HepG2 (cell line): ENCODE results near the gene PKMYT1. TPM values are rescaled to one million over a fixed set of nuclear protein-coding genes. Genes with fewer than 3 reads are reported as not detected.
A peak's percentile ranks its signal among the peaks of the same experiment; 100 is the strongest.

ENCODE experiments used
- NFKBIZ ChIP-seq: IDR thresholded peaks from 2 replicates; pipeline ENCODE4 v1.6.1; 2018; ENCODE audit warnings: missing genetic modification reagents, missing compliant biosample characterization
- NFRKB ChIP-seq: fragments of 450-650 bp; IDR thresholded peaks from 2 replicates; pipeline ENCODE4 v1.6.1; 2017
- RFX3 ChIP-seq: IDR thresholded peaks from 2 replicates; pipeline ENCODE4 v1.6.1; 2016; ENCODE audit warnings: missing biosample characterization, missing genetic modification reagents
- SALL2 ChIP-seq: sonication (generic); formaldehyde crosslinking; IDR thresholded peaks from 2 replicates; pipeline ENCODE4 v1.8.1; 2023; ENCODE audit warnings: mild to moderate bottlenecking, missing genetic modification reagents, inconsistent platforms
- SMARCE1 ChIP-seq: fragments of 450-650 bp; IDR thresholded peaks from 2 replicates; pipeline ENCODE4 v1.6.1; 2017; ENCODE audit warnings: borderline replicate concordance
- TEAD3 ChIP-seq: optimal IDR thresholded peaks from 2 replicates; pipeline ENCODE3; 2016; ENCODE audit warnings: borderline replicate concordance
- ZBTB7B ChIP-seq: sonication (generic); formaldehyde crosslinking; IDR thresholded peaks from 2 replicates; pipeline ENCODE4 v1.4.0; 2020; ENCODE audit warnings: missing genetic modification reagents
- ZNF441 ChIP-seq: sonication (generic); formaldehyde crosslinking; IDR thresholded peaks from 2 replicates; pipeline ENCODE4 v1.7.0; 2021; ENCODE audit warnings: missing genetic modification reagents, borderline replicate concordance
- ZNF563 ChIP-seq: sonication (generic); formaldehyde crosslinking; IDR thresholded peaks from 2 replicates; pipeline ENCODE4 v1.8.0; 2022; ENCODE audit warnings: mild to moderate bottlenecking, moderate library complexity, missing genetic modification reagents
- polyA plus RNA-seq, 8 experiments: library from polyadenylated mRNA; depleted of rRNA in 3 of 8; stranded (reverse) in 7 of 8; unstranded in 1 of 8; fragments of >200 nt; fragmentation: Illumina TruSeq in 4 of 8; extraction: Trizol in 4 of 8; gene quantifications; 2 replicates each; pipeline versions ENCODE4 v1.2.1 to v1.2.3, GENCODE V29; 2011 to 2016; ENCODE audit warnings: low read depth in 4 of 8, missing spikeins in 1 of 8, mixed read lengths in 1 of 8; ENCODE audit not compliant: insufficient read depth in 1 of 8
- total RNA-seq, 5 experiments: library from RNA; depleted of rRNA; stranded (reverse); fragments of >200 nt; fragmentation: Illumina TruSeq; extraction: Trizol; gene quantifications; 2 replicates each; pipeline ENCODE4 v1.2.3, GENCODE V29; 2016; ENCODE audit warnings: low read depth in 1 of 5
- TF ChIP-seq, protein P1 (sequence below): sonication (generic); formaldehyde crosslinking; IDR thresholded peaks from 2 replicates; pipeline ENCODE4 v1.5.0; 2020; ENCODE audit warnings: missing genetic modification reagents
- TF ChIP-seq, protein P2 (sequence below): sonication (generic); formaldehyde crosslinking; IDR thresholded peaks from 2 replicates; pipeline ENCODE4 v1.4.0; 2020; ENCODE audit warnings: missing genetic modification reagents
- TF ChIP-seq, protein P3 (sequence below): sonication (generic); formaldehyde crosslinking; conservative IDR thresholded peaks from 2 replicates; pipeline ENCODE4 v1.8.0; 2022; ENCODE audit warnings: mild to moderate bottlenecking, moderate library complexity, missing genetic modification reagents
- TF ChIP-seq, protein P4 (sequence below): sonication (generic); formaldehyde crosslinking; IDR thresholded peaks from 2 replicates; pipeline ENCODE4 v1.4.0; 2020; ENCODE audit warnings: missing genetic modification reagents
- TF ChIP-seq, protein P5 (sequence below): sonication (generic); formaldehyde crosslinking; IDR thresholded peaks from 2 replicates; pipeline ENCODE4 v1.4.0; 2020; ENCODE audit warnings: low read depth, missing genetic modification reagents

PKMYT1 gene
- total and polyA plus RNA-seq, 2 of the 13 experiments (the other 11 are each of a cell fraction or from before 2014, with no cell fraction given), result 7.0 to 27.8 TPM

DNA sequence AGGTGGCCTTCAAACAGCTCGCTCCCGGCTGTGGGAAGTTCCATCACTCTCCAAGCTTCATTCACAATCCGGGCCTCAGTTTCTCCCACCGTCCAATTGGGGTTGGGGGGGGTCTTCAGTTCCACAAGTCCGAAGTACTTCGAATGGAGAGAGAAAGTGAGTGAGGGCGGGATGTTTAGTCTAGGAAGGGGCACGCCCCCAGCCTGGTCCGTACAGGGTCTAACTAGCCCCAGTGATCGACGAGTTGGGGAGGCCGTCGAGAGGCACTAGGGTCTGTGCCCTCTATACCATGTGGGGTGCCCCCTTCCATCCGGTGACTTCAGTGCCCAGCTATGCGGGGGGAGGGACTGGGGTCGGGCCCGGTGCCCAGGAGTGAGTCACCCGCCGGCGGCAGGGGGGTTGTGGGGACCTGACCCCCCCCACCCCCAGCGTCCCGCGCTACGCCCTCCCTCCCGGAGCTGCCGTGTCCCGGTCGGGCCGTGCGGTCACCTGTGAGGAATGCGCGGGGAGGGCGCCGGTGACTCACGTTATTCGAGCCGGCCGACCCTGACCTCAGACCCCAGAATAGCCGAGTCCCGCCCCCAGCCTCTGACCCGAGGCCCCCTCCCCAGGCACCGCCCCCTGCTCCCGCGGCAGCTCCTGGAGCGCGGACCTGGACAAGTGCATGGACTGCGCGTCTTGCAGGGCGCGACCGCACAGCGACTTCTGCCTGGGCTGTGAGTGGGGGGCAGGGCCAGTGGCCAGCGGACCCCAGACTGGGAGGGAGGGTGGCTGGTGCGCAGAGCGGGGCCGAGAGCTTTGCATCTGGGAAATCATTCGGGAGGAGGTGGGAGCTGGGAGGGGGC lies 40.6 kb upstream of the PKMYT1 start (continued):
- TF ChIP-seq, protein P1, sequence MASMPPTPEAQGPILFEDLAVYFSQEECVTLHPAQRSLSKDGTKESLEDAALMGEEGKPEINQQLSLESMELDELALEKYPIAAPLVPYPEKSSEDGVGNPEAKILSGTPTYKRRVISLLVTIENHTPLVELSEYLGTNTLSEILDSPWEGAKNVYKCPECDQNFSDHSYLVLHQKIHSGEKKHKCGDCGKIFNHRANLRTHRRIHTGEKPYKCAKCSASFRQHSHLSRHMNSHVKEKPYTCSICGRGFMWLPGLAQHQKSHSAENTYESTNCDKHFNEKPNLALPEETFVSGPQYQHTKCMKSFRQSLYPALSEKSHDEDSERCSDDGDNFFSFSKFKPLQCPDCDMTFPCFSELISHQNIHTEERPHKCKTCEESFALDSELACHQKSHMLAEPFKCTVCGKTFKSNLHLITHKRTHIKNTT (CRISPR knock-in tag), result no peak
- TF ChIP-seq, protein P2, sequence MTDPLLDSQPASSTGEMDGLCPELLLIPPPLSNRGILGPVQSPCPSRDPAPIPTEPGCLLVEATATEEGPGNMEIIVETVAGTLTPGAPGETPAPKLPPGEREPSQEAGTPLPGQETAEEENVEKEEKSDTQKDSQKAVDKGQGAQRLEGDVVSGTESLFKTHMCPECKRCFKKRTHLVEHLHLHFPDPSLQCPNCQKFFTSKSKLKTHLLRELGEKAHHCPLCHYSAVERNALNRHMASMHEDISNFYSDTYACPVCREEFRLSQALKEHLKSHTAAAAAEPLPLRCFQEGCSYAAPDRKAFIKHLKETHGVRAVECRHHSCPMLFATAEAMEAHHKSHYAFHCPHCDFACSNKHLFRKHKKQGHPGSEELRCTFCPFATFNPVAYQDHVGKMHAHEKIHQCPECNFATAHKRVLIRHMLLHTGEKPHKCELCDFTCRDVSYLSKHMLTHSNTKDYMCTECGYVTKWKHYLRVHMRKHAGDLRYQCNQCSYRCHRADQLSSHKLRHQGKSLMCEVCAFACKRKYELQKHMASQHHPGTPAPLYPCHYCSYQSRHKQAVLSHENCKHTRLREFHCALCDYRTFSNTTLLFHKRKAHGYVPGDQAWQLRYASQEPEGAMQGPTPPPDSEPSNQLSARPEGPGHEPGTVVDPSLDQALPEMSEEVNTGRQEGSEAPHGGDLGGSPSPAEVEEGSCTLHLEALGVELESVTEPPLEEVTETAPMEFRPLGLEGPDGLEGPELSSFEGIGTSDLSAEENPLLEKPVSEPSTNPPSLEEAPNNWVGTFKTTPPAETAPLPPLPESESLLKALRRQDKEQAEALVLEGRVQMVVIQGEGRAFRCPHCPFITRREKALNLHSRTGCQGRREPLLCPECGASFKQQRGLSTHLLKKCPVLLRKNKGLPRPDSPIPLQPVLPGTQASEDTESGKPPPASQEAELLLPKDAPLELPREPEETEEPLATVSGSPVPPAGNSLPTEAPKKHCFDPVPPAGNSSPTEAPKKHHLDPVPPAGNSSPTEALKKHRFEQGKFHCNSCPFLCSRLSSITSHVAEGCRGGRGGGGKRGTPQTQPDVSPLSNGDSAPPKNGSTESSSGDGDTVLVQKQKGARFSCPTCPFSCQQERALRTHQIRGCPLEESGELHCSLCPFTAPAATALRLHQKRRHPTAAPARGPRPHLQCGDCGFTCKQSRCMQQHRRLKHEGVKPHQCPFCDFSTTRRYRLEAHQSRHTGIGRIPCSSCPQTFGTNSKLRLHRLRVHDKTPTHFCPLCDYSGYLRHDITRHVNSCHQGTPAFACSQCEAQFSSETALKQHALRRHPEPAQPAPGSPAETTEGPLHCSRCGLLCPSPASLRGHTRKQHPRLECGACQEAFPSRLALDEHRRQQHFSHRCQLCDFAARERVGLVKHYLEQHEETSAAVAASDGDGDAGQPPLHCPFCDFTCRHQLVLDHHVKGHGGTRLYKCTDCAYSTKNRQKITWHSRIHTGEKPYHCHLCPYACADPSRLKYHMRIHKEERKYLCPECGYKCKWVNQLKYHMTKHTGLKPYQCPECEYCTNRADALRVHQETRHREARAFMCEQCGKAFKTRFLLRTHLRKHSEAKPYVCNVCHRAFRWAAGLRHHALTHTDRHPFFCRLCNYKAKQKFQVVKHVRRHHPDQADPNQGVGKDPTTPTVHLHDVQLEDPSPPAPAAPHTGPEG (CRISPR knock-in tag), result peak; percentile 72; the same call in 1 of the 2 replicates
- TF ChIP-seq, protein P3, sequence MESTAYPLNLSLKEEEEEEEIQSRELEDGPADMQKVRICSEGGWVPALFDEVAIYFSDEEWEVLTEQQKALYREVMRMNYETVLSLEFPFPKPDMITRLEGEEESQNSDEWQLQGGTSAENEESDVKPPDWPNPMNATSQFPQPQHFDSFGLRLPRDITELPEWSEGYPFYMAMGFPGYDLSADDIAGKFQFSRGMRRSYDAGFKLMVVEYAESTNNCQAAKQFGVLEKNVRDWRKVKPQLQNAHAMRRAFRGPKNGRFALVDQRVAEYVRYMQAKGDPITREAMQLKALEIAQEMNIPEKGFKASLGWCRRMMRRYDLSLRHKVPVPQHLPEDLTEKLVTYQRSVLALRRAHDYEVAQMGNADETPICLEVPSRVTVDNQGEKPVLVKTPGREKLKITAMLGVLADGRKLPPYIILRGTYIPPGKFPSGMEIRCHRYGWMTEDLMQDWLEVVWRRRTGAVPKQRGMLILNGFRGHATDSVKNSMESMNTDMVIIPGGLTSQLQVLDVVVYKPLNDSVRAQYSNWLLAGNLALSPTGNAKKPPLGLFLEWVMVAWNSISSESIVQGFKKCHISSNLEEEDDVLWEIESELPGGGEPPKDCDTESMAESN (CRISPR knock-in tag), result peak; percentile 66; the same call in 1 of the 2 replicates
- TF ChIP-seq, protein P4, sequence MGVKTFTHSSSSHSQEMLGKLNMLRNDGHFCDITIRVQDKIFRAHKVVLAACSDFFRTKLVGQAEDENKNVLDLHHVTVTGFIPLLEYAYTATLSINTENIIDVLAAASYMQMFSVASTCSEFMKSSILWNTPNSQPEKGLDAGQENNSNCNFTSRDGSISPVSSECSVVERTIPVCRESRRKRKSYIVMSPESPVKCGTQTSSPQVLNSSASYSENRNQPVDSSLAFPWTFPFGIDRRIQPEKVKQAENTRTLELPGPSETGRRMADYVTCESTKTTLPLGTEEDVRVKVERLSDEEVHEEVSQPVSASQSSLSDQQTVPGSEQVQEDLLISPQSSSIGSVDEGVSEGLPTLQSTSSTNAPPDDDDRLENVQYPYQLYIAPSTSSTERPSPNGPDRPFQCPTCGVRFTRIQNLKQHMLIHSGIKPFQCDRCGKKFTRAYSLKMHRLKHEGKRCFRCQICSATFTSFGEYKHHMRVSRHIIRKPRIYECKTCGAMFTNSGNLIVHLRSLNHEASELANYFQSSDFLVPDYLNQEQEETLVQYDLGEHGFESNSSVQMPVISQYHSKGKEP (CRISPR knock-in tag), result no peak
- TF ChIP-seq SMARCE1 (no peak), RFX3 (CRISPR knock-in tag) (no peak), ZNF563 (CRISPR knock-in tag) (no peak), NFKBIZ (no peak; the same call in 1 of the 2 replicates), ZNF441 (CRISPR knock-in tag) (no peak), SALL2 (CRISPR knock-in tag) (peak; percentile 56; the same call in 1 of the 2 replicates), ZBTB7B (no peak; the same call in 1 of the 2 replicates), TEAD3 (CRISPR knock-in tag) (peak; percentile 97), NFRKB (no peak)
- TF ChIP-seq, protein P5, sequence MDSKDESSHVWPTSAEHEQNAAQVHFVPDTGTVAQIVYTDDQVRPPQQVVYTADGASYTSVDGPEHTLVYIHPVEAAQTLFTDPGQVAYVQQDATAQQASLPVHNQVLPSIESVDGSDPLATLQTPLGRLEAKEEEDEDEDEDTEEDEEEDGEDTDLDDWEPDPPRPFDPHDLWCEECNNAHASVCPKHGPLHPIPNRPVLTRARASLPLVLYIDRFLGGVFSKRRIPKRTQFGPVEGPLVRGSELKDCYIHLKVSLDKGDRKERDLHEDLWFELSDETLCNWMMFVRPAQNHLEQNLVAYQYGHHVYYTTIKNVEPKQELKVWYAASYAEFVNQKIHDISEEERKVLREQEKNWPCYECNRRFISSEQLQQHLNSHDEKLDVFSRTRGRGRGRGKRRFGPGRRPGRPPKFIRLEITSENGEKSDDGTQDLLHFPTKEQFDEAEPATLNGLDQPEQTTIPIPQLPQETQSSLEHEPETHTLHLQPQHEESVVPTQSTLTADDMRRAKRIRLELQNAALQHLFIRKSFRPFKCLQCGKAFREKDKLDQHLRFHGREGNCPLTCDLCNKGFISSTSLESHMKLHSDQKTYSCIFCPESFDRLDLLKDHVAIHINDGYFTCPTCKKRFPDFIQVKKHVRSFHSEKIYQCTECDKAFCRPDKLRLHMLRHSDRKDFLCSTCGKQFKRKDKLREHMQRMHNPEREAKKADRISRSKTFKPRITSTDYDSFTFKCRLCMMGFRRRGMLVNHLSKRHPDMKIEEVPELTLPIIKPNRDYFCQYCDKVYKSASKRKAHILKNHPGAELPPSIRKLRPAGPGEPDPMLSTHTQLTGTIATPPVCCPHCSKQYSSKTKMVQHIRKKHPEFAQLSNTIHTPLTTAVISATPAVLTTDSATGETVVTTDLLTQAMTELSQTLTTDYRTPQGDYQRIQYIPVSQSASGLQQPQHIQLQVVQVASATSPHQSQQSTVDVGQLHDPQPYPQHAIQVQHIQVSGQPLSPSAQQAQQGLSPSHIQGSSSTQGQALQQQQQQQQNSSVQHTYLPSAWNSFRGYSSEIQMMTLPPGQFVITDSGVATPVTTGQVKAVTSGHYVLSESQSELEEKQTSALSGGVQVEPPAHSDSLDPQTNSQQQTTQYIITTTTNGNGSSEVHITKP (CRISPR knock-in tag), result 0 out of 2 replicates have a peak, but pooled peaks have one; percentile 26
